HG02588 (cell line): ENCODE measurements around the gene RAB27A.
"Not testable (repeated sequence)": the region's sequence is repeated elsewhere in the genome, so short reads cannot be mapped to it uniquely, and the experiment has no call there.

Experiments
- ATAC-seq: cut with Tn5 transposase; IDR thresholded peaks from one replicate; pipeline ENCODE4 v1.9.1; 2021; ENCODE audit warnings: mild to moderate bottlenecking, moderate library complexity; ENCODE audit not compliant: unreplicated experiment

The RAB27A gene

GRCh38 chr15:55282284-55282833 lies 7.3 kb downstream of the RAB27A start:
- no peak for ATAC-seq

- ATAC-seq: no peak
Measured at GRCh38 chr15:55281517-55282228, 7.9 kb downstream of the RAB27A start.

- ATAC-seq: not testable (repeated sequence)
Measured at GRCh38 chr15:55280589-55280988, 9.0 kb downstream of the RAB27A start.

GRCh38 chr15:55279746-55280351 lies 9.8 kb downstream of the RAB27A start:
- peak; percentile 90 for ATAC-seq

- ATAC-seq: no peak
Measured at GRCh38 chr15:55279100-55279745, 10.4 kb downstream of the RAB27A start.

GRCh38 chr15:55277715-55278114 lies 11.9 kb downstream of the RAB27A start:
- no peak for ATAC-seq

GRCh38 chr15:55277116-55277564 lies 12.5 kb downstream of the RAB27A start:
- ATAC-seq: peak; percentile 42

- no peak for ATAC-seq
Measured at GRCh38 chr15:55276324-55276723, 13.3 kb downstream of the RAB27A start.

GRCh38 chr15:55270291-55270690 lies 19.3 kb downstream of the RAB27A start:
- no peak for ATAC-seq

GRCh38 chr15:55268176-55268695 lies 21.4 kb downstream of the RAB27A start:
- ATAC-seq: no peak

GRCh38 chr15:55267401-55268175 lies 22.0 kb downstream of the RAB27A start:
- ATAC-seq: peak; percentile 95

GRCh38 chr15:55266547-55266946 lies 23.1 kb downstream of the RAB27A start:
- no peak for ATAC-seq

- ATAC-seq: no peak
Measured at GRCh38 chr15:55260562-55261131, 29.0 kb downstream of the RAB27A start.

GRCh38 chr15:55257938-55258337 lies 31.7 kb downstream of the RAB27A start:
- no peak for ATAC-seq

GRCh38 chr15:55257012-55257670 lies 32.5 kb downstream of the RAB27A start:
- ATAC-seq: no peak

- ATAC-seq: no peak
Measured at GRCh38 chr15:55256281-55257011, 33.2 kb downstream of the RAB27A start.

GRCh38 chr15:55255714-55256113 lies 33.9 kb downstream of the RAB27A start:
- no peak for ATAC-seq

GRCh38 chr15:55254916-55255679 lies 34.5 kb downstream of the RAB27A start:
- no peak for ATAC-seq
